Measurements from ENCODE around the gene WNT3A.

Gene WNT3A

GRCh38 chr1:228097333-228098081 is 90.7 kb downstream of the WNT3A start:
- TF ChIP-seq, protein P1, sequence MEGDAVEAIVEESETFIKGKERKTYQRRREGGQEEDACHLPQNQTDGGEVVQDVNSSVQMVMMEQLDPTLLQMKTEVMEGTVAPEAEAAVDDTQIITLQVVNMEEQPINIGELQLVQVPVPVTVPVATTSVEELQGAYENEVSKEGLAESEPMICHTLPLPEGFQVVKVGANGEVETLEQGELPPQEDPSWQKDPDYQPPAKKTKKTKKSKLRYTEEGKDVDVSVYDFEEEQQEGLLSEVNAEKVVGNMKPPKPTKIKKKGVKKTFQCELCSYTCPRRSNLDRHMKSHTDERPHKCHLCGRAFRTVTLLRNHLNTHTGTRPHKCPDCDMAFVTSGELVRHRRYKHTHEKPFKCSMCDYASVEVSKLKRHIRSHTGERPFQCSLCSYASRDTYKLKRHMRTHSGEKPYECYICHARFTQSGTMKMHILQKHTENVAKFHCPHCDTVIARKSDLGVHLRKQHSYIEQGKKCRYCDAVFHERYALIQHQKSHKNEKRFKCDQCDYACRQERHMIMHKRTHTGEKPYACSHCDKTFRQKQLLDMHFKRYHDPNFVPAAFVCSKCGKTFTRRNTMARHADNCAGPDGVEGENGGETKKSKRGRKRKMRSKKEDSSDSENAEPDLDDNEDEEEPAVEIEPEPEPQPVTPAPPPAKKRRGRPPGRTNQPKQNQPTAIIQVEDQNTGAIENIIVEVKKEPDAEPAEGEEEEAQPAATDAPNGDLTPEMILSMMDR (IDR thresholded peaks at IDR 0.05; ENCODE audit: low read depth, low read length): no peak
- DNase-seq (ENCODE audit: extremely low read depth, low read depth): no peak

DNA sequence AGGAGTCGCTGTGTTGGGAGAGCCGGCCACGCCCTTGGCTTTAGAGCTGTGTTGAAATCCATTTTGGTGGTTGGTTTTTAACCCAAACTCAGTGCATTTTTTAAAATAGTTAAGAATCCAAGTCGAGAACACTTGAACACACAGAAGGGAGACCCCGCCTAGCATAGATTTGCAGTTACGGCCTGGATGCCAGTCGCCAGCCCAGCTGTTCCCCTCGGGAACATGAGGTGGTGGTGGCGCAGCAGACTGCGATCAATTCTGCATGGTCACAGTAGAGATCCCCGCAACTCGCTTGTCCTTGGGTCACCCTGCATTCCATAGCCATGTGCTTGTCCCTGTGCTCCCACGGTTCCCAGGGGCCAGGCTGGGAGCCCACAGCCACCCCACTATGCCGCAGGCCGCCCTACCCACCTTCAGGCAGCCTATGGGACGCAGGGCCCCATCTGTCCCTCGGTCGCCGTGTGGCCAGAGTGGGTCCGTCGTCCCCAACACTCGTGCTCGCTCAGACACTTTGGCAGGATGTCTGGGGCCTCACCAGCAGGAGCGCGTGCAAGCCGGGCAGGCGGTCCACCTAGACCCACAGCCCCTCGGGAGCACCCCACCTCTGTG is 91.6 kb downstream of the WNT3A start:
- no peak for DNase-seq (ENCODE audit: extremely low read depth, low read depth)
- TF ChIP-seq, protein P1 (IDR thresholded peaks at IDR 0.05; ENCODE audit: low read depth, low read length): no peak

DNA sequence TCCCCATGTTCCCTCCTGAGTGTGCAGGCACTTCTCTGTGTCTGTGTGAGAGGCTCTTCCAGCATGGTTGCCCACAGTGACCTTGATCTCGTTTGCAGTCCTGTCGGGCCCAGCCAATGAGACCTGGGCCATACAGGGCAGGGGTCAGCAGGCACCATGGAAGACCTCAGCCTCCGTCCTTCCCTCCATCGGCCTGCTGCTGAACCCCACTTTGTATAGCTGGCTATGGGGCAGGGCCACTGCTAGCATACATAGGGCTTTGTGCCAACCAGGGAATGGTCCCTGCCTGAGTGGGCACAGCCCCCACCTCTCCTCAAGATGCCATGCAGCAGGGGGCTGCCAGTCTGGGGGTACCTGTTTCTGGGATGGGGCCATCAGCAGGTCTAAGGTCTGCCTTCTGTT is 92.5 kb downstream of the WNT3A start:
- TF ChIP-seq, protein P1 (IDR thresholded peaks at IDR 0.05; ENCODE audit: low read depth, low read length): no peak
- no peak for DNase-seq (ENCODE audit: extremely low read depth, low read depth)

GRCh38 chr1:228100822-228101613 is 94.2 kb downstream of the WNT3A start:
- no peak for DNase-seq (ENCODE audit: extremely low read depth, low read depth)
- TF ChIP-seq, protein P1 (IDR thresholded peaks at IDR 0.05; ENCODE audit: low read depth, low read length): no peak

GRCh38 chr1:228101614-228101993 is 94.8 kb downstream of the WNT3A start:
- no peak for DNase-seq (ENCODE audit: extremely low read depth, low read depth)
- TF ChIP-seq, protein P1 (IDR thresholded peaks at IDR 0.05; ENCODE audit: low read depth, low read length): no peak

DNA sequence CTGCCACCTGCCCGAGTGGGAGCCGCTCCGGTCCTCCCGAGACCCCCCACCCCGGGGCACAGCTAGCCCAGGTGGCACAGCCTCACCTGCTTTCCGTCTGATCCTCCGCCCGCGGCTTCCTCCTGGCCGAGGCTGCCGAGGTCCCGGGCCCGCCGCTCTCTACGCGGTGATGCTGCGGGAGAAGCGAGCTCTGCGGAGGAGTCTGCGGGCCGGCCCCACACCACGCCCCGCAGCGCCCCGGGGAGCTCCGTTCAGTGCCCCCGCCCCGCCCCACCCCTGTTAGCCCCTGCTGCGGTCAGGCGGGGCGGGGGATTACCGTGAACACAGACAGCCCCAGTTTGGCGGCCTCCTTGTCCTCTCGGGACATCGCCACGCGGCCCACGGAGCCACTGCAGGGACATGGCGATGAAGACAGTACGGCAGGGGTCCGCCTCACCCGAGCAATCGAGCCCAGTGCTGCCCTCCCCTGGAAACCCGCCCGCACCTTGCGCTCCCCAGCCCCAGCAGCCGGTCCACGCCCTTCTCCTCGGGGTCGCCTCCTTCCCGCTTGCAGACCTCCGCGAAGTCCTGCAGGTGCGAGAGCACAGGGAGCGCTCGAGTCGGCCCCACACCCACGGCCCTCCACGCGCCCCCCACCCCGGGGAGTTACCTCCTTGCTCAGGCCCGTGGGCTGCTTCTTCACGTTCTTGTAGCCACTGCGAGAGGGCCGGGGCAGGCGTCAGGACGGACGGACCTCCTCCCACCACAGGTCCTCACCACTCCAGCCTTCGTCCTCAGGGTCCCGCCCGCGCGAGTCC is 95.4 kb downstream of the WNT3A start:
- TF ChIP-seq, protein P1 (IDR thresholded peaks at IDR 0.05; ENCODE audit: low read depth, low read length): peak; percentile 9
- DNase-seq (ENCODE audit: extremely low read depth, low read depth): no peak
